Activated T-cell treated with anti-CD3 and anti-CD28 coated beads for 1 hour (primary cell): Measurements from ENCODE around the gene TUBB3.
"Not testable (repeated sequence)": the region's sequence is repeated elsewhere in the genome, so short reads cannot be mapped to it uniquely, and the experiment has no call there.

Experiments used
- DNase-seq: peaks from one replicate; pipeline ENCODE4 v3.0.0-alpha.2; 2020; ENCODE audit warnings: low read depth

TUBB3 gene

GRCh38 chr16:89902980-89903379 is 20.2 kb upstream of the TUBB3 start:
- no peak for DNase-seq

- DNase-seq: no peak
Measured at GRCh38 chr16:89903908-89904515, 19.1 kb upstream of the TUBB3 start.

GRCh38 chr16:89904606-89905510 is 18.3 kb upstream of the TUBB3 start:
- DNase-seq: no peak

GRCh38 chr16:89905511-89906139 is 17.5 kb upstream of the TUBB3 start:
- DNase-seq: no peak

- no peak for DNase-seq
Measured at GRCh38 chr16:89906140-89907025, 16.8 kb upstream of the TUBB3 start.

- DNase-seq: no peak
Measured at GRCh38 chr16:89907055-89907814, 15.9 kb upstream of the TUBB3 start.

GRCh38 chr16:89908236-89908635 is 14.9 kb upstream of the TUBB3 start:
- DNase-seq: no peak

GRCh38 chr16:89909777-89910716 is 13.1 kb upstream of the TUBB3 start:
- peak; percentile 57 for DNase-seq

- no peak for DNase-seq
Measured at GRCh38 chr16:89910717-89911354, 12.3 kb upstream of the TUBB3 start.

GRCh38 chr16:89911375-89911774 is 11.8 kb upstream of the TUBB3 start:
- no peak for DNase-seq

GRCh38 chr16:89912143-89912542 is 11.0 kb upstream of the TUBB3 start:
- no peak for DNase-seq

GRCh38 chr16:89912627-89913026 is 10.5 kb upstream of the TUBB3 start:
- DNase-seq: no peak

- DNase-seq: no peak
Measured at GRCh38 chr16:89913408-89914387, 9.4 kb upstream of the TUBB3 start.

- DNase-seq: not testable (repeated sequence)
Measured at GRCh38 chr16:89914642-89915285, 8.4 kb upstream of the TUBB3 start.

- no peak for DNase-seq
Measured at GRCh38 chr16:89915303-89916232, 7.6 kb upstream of the TUBB3 start.

- DNase-seq: peak; percentile 48
Measured at GRCh38 chr16:89917773-89918452, 5.2 kb upstream of the TUBB3 start.
